HG02938 (cell line): ENCODE measurements around the gene GRIN2A.

Experiments
- ATAC-seq: cut with Tn5 transposase; IDR thresholded peaks from one replicate; pipeline ENCODE4 v1.9.1; 2021; ENCODE audit warnings: mild to moderate bottlenecking, moderate library complexity; ENCODE audit not compliant: unreplicated experiment

Gene GRIN2A

DNA sequence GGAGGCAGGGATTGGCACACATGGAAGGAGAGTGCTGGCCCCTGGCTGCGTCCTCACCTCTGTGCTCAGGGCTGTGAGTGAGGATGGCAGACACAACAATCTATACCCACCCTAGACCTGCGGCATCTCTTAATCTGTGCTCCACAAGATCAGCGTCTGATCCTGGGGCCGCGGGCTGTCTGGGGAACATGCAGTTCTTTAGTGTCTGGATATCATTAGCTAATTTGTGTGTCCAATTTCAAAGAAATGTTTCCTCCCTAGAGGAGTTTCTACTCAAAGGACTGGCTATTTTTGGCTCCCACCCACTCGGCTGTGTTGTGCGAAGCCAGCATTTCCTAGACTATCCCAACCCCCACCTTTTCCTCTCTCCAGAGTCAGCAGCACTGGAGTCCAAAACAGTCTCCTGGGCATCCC lies 93.8 kb downstream of the GRIN2A start:
- ATAC-seq, result no peak

DNA sequence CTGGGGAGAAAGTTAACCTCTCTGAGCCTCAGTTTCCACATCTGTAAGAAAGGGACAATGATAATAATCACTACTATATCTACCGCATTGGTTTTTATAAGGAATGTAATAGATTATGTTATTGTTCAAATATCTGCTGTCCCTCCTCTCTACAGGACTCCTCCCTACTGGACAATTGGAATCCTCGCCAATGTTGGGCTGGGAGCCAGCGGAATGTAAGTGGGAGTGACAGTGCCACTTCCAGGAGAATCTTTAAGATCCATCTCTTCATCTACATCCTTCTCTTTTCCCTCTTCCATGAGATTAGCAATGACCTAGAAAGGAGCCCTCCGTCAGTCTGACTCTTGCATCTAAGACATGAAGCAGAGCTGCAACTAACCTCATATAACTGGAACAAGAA lies 95.1 kb downstream of the GRIN2A start:
- no peak for ATAC-seq

DNA sequence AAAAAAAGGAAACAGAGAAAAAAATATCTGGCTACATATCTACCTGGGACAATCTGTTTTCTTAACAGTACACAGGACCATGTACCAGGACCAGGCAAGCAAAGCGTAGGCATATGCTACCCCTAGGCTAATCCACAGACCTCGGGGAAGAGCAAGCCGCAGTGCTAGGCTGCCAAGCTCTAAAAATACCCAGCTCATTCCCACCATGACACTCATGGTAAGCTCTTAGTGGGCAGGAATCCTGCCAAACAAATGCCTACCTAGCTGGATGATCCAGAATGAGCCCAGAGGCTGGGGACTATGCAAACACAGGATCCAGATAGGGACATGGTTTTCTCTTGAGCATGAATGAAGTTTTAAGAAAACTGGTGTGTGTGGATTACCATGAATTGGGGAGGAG lies 95.6 kb downstream of the GRIN2A start:
- ATAC-seq, result no peak

DNA sequence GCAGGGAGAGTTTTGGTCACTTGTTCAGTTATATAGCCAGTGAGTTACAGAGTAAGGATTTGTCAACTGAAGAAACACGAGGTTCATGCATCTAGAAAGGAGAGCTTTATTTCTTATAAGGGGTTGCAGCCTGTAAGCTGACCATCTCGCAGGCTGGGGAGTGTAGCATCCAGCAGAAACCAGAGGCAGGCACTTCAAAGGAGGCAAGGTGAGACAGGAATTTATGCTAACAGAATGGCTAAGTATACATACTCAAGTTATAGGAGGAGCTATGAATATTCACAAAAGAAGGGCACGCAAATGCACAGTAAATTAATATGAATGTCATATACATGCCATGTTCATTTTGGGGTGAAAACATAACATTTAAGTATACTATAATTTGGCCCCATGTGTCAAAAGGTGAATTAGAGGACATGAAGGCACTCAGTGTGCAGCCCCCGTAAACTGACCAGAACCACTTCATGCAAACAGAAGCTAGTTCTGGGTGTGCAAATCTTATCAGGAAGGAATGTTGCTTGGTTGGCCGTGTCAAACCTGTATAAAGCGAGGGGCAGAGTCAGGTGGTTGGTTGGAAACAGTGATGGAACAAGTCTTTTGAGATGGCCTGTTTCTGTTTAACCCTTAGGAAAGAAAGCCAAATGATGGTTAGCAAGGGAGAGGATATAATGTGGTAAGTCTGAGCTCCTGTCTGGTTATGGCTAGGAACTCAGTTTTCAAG lies 97.0 kb downstream of the GRIN2A start:
- no peak for ATAC-seq

DNA sequence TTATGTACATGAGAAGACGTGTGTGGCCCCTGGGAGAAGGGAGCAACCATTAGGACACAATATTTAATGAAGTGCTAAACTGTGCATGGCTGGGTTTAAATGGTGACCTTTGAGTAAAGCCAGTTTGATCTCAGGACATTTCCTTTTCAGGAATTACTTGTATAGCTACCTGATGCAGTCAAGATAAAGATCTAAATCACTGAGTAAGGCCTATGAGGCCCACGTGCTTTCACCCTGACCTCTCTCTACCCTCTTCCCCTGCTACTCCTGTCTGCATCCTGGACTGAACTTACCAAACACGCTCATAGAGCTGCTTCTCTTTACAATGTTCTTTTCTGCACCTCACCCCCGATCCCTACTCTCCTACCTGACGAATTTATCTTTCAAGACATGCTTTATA lies 98.9 kb downstream of the GRIN2A start:
- no peak for ATAC-seq

DNA sequence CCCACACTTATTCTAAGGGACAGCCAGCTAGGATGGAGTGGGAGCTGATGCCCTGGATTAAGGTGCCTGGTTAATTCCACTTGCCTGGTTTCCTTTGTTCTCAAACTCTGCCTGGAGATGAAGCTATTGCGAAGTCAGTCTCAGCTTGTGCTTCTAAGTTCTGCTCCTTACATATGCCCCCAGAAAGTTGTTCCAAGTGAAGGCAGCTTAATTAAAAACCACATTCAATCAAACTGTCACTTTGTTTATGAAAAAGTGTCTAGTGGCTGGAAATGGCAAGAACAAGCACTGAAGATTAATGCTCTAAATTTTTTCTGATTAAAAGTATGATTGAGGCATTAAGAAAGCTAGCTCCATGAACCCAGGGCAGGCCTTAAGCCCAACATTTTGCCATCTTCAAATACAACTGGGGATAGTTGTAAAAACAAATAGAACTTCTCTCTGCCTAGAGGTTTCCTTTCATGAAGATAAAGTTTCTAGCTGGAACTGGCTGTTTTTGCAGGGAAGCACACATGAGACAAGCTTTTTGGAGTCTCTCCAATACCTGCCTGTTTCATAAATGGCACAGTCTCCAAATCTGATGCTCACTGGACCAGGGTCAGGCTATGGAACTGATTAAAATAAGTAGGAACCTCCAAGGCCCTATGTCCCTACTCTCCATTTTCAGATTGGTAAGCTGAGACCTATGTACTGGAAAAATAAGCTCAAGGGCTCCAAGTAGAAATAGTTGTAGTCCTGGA lies 100.9 kb downstream of the GRIN2A start:
- no peak for ATAC-seq

DNA sequence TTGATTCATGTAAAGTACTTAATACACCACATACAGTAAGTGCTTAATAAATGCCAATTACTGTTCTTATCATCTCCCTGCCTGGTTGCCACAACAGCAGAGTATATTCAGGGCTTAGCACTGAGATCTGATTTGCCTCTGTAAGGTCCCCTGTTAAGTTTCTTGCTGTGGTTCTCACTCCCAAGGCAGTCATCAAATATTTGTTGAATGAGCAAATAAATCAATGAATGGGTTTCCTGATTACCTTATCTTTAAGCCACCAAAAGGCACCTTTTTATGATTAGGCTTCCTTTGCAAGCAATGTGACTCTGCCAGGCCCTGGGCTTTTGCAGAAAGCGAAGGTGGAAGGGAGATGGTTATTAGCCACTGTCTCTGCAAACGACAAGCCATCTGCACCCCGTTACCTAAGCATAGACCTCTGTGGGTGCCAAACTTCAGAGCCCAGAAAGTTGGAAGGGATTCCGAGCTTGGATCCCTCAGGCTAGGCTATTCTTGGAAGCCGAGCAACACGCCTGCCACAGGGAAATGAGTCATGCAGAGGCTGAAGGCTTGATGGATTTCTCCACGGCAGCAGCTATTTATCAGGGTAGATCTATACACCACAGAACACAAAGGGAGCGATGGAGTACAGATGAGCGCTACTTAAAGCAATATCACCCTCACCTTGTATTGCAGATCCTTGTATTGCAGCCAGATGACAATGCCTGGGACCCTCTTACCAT lies 102.0 kb downstream of the GRIN2A start:
- ATAC-seq, result no peak

DNA sequence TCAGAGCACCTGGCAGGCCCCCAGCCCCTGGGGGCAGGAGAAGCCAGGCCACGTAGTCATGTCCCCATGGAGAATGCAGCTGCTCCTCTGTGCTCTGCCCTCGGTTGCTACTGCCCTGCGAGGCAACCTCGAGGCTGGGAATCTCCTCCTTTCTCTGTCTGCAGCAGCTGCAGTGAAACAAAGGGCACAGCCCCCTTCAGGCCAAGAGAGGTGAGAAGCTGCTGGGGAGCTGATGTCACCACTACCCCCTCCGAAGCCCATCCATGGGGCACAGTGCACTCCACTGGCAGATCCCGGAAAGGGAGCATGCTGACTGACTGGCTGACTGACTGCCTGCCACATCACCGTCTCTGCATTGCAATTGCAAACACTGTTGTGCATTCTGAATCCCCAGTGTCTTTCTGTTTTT lies 103.7 kb downstream of the GRIN2A start:
- no peak for ATAC-seq

DNA sequence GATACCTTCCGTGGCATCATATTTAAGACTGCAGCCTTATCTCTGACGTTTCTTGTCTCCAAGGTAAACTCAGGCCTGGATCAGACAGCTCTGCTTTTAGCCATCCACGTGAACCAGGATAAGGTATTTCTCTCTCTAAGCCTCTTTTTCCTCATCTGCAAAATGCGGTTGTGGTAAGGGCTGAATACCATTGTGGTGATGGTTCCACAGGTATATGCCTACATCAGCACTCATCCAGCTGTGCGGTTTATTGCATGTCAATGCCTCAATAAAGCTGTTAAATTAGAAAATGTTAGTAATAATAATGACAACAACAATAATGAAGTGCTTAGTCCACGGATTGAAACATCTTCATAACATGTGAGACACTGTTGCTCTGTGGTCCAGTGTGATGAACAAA lies 104.4 kb downstream of the GRIN2A start:
- no peak for ATAC-seq

DNA sequence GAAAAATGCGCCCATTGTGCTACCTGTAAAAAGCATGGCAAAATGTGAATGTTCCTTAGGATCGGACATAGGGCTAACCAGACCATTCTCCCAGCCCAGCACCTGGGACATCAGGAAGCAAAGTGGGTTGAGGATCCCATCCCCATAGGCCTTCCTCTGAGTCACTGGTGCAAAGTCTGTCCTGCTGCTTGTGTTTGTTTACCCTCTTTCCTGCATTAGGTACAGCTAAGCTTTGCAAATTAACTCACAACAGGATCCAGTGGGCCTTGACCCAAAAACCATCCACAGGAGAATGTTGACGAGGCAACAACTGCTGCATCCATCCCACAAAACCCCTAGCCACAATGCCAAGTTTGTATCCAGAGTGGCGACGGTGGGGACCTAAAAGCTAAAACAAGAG lies 106.2 kb downstream of the GRIN2A start:
- ATAC-seq, result no peak

DNA sequence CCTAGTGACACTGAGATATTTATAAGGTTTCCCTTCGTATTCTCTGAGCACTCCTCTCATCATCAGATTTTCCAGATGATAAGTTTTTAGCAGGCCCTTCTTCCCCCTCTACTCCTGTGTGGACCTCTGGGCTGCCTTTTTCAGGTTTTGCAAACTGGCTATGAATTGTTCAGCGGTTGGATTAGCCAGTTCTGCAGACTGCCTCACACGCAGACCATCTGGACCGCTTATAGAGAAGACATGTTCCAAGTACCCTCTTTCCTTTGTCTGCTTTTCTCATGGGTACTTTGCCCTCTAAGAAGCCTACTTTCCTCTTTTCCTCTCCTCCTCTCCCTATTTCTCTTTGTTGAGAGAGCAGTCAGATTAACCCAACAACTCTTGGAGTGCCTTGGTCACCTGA lies 111.6 kb downstream of the GRIN2A start:
- ATAC-seq, result no peak

DNA sequence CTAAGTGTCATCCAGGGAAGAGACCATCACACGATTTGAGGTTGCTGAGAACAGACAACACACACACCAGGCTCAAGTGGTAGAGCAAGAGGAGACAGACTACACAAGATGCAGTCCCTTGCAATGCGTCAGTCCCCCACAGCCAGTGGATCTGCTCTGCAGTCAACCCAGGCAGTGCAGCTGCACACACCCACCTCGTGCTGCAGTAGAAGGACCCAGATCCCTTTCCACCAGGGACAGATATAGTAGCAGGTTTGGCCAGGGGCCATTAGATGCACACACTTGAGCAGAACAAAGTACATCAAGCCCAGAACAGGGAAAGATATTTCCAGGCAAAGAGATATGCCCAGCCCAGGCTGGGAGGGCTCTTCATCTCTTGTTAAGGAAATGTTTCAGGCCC lies 112.9 kb downstream of the GRIN2A start:
- ATAC-seq, result no peak

DNA sequence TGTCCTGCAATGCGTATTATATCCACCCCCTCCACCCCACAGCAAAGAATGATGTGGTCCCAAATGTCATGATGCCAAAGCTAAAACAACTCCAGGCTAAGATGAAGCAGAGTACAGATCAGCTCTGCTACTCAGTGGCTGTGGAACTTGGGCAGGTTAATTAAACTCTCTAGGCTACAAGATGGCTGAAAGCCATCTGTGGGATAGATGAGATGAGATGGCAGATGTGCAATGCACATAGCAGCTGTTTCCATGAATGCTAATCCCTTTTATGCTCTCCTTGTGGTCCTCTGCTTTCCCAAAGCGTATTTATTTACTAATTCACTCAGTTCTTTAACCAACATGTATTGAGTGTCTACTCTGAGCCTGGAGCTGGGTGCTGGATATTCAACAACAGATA lies 114.4 kb downstream of the GRIN2A start:
- no peak for ATAC-seq

DNA sequence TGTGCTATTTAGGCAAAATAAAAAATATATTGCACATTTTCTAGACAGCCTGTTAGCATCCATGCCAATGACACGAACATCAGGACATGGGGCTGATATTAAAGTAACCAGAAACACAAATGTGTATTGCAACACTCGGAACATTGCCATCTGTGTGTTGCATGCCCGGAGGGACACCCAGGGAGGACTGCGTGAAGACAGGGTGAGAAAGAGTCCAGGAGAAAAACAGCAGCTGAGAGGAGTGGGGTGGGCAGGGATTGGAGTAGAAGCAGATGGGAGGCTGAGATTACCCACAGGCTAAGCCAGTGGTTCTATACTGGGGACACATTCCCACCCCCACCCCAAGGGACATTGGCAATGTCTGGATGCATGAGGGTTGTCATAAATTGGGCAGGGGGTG lies 114.8 kb downstream of the GRIN2A start:
- ATAC-seq, result no peak

DNA sequence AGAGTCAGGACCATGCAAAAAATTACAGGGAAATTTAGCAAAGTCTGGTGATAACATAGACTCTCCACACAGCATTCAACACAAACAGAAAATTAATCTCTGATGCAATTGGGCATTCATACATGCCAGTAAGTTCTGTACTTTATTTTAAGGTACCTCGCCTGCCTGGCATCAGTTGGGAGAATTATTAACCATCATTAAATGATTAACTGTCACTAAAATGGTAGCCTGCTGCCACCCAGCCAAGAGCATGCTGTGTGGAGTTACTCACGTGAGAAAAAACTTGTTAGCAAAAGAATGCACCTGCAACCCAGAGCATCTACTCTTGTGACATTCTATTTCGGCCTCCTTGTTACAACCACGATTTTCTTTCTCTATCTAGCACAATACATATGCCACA lies 117.2 kb downstream of the GRIN2A start:
- ATAC-seq, result no peak

DNA sequence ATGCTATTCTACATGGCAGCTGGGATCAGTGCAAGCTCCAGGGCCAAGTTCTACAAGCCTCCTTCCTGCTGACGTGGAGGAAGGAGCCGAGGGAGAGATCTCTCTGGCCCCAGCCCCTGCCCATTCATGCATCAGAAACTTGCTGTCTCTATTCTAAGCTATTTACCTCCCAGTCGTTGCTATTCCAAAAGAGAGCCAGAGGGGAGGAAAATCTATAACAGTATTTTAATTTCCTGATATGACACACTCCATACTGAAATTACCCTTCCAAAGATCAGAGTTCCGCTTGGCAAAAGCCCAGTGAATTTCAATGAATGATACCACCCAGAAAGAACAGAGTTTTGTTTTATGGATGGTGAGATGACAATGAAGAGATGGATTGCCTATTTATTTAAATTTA lies 133.4 kb downstream of the GRIN2A start:
- ATAC-seq, result no peak

DNA sequence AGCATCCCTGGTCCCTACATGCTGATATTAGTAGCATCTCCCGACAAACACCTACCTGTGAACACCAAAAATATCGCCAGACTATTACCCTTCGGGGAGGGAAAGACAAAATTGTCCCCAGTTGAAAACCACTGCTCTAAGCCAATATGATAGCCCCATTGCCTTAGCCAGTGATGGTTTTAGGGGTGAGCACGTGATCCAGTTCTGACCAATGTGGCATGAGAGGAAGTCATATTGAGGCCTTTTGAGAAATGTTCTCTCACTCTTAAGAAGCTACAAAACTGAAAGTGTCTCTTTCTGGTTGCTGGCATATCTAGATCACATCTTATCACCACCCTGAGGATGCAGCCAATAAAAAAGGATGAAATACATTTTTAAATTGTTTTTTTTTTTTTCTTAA lies 136.3 kb downstream of the GRIN2A start:
- ATAC-seq, result no peak

DNA sequence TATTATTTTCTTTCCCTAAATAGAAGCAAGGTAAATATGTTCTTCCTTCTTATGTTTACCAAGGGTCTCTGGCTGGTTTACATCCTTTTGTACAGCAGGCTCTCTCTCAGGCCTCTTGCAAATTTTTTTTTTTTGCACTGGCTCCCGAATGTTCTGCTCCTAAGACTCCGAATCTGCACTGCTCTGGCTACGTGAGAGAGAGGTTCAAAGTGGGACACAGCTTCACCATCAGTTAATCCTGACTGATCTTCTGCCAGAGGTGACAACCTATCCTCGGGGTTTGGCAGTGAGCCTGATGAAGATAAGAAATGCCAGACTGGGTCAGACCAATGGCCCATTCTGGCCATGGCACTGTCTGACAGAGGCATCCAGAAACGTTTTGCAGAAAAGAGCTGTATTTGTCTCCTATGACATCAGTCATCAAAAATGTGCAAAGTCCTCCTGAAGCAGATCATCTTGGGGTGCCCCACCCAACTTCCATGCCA lies 136.9 kb downstream of the GRIN2A start:
- no peak for ATAC-seq

DNA sequence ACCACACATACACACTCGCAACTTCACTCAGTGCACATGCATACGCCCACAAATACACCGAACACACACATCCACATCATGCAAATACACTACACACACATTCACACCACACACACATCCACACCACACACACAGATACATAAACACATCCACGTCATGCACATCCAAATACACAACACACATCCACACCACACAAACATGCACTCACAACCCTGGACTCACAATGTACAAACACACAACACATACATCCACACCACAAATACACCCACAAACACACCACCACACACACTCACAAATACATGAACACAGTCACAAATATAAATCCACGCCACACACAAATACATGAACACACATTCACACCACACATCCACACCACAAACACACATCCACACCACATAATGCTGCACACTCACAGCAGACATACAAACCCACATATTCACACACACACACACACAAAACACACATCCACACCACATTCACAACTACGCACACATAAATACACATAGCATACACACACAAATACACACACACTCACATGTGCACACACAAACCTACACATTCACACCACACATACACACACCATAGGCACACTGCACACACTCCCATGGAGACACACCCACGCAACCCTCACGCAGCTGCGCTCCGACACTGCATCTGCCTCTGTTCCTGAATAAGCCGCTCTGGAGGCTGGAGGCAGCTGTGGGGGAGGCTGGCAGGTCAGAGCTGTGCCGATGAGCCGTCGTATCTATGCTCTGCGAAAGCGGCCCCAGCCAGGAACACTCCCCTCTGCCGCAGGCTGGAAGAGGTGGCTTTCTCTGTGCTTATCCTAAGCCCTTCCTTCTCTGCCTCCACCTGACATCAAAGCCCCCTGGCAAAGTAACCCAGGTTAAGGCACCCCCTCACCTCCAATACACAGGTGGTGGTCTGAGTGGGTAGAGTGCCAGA lies 141.8 kb downstream of the GRIN2A start:
- no peak for ATAC-seq

DNA sequence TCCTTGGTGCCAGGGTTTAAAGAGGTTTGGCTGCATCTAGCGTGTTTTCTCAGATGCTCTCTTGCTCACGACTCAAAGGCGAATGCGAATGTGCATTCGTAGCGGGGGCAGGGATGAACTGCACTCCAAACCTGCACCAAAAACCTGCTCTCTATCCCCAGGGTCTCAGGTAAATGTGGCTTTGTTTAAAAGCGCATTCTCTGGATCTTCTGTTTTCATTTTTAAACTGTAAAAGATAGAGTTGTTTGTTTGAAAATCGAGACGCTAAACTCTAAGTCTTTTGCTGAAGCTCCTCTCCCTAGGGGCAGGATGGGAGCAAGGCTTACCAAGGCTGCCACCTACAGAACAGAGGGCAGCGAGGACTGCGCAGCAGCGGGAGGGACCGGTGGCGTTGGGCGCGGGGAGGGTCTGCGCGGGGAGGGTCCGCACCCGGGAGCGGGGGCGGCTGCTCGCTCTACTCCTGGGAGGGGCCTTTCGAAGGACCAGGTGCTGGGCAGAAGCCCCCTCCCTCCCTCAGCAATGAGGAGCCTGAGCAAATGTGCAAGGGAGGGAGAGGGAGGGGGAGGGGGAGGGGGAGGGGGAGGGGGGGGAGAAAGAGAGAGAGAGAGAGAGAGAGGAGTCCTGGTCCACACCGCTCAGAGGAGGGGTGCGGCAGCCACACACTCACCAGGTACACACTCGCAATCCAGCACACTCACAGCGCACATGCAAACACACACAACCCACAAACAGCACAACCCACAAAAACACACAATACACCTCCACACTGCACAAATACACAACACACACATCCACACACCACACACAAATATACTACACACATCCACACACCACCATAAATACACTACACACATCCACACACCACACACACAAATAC lies 142.8 kb downstream of the GRIN2A start:
- no peak for ATAC-seq
